NCI-H1694 (cell line): ENCODE measurements around the gene KIF7.
"Not testable (repeated sequence)": the region's sequence is repeated elsewhere in the genome, so short reads cannot be mapped to it uniquely, and the experiment has no call there.

Source experiments
- DNase-seq: peaks from one replicate; lab custom pipeline; 2025; lab: John Stamatoyannopoulos, UW

KIF7 gene

GRCh38 chr15:89654847-89655805, at the start of gene KIF7:
KIF7 (minus strand) TSS chr15:89655467; CDS start chr15:89652930, 2,537 bp downstream.
- no peak for DNase-seq

GRCh38 chr15:89704411-89704810, 49.1 kb upstream of the KIF7 start:
- no peak for DNase-seq

- DNase-seq, result no peak
These were observed 39.9 kb upstream of the KIF7 start for GRCh38 chr15:89695198-89695597.

- no peak for DNase-seq
These were observed 38.4 kb upstream of the KIF7 start for GRCh38 chr15:89693696-89694095.

- DNase-seq, result no peak
These were observed 37.8 kb upstream of the KIF7 start for GRCh38 chr15:89693091-89693490.

- DNase-seq, result no peak
These were observed 35.3 kb upstream of the KIF7 start, which contains the start of the genes PEX11A and WDR93 for GRCh38 chr15:89690276-89691218. PEX11A (minus strand) TSS chr15:89690754; CDS start chr15:89690632, 122 bp downstream. WDR93 (plus strand) TSS chr15:89690811; CDS start chr15:89701747, 10,936 bp downstream.

GRCh38 chr15:89689930-89690275, 34.6 kb upstream of the KIF7 start:
- not testable (repeated sequence) for DNase-seq

- DNase-seq, result no peak
These were observed 31.3 kb upstream of the KIF7 start for GRCh38 chr15:89686522-89686921.

GRCh38 chr15:89685995-89686394, 30.7 kb upstream of the KIF7 start:
- no peak for DNase-seq

- DNase-seq, result no peak
These were observed 25.9 kb upstream of the KIF7 start for GRCh38 chr15:89681146-89681545.

DNA sequence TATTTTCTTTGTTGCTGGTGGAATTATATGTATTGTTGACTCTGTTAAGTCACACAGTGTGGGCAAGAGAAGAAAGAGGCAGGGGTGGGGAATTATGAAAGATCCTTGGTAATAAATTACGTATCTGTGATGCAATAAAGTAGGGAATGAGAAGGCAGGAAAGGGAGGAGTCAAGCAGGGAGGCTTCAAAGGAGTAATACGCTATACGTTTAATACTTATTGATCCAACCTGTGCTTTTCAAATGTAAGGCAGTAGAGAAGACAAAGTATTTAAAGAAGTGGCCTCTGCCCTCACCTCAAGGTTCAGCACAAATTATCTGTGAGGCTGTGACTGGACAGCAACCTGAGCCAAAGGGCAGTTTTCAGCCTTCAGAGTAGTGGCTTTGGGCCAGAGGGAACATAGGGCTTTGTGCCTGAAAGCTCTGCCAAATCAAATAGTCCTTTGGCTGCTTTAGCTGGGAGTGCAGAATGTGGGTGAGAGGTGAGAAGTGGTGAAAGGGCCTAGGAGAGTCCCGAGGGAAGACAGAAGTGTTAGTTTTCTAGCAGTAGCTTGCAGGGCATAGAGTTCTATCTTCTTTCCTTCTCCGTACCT, 25.1 kb upstream of the KIF7 start:
- no peak for DNase-seq

DNA sequence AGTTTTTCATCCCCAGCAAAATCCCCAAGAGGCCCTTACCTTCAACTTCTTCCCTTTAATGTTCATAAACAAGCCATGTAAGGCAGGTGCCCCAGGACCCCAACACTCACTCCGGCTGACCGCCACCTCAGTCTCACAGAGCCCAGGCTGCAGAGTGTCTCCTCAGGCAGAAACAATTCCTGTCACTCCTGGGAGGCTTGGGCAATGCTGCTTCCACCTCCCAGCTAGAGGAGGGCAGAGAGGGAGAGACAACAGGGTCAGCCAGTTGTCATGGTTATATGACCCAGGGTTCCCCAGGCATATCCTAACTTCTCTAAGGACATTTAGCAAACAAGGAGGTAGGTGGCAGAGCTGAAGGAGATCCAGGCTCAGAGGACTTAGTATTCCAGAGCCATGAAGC, 23.9 kb upstream of the KIF7 start, which contains the start of gene PLIN1:
TSS of gene PLIN1 (minus strand) at position 156 of the 400 bp plus-strand sequence. CDS start 1,878 bp downstream, outside the sequence.
- no peak for DNase-seq

DNA sequence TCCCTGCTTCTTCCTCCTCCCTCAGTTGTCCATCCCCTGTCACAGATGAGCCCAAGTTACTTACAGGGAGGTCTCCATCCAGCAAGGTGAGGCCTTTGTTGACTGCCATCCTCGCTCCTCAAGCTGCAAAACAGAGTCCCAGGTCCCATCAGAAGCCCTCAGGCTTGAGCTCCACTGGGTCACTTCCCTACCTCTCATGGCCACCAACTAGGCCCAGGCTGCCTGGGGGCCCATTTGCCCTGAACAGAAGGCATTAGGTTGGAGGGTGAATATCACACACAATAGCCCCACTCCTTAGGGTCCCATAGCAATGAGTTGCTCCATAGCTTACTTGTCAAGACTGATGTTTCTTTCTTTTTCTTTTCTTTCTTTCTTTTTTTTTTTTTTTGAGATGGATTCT, 22.1 kb upstream of the KIF7 start:
- DNase-seq, result no peak

DNA sequence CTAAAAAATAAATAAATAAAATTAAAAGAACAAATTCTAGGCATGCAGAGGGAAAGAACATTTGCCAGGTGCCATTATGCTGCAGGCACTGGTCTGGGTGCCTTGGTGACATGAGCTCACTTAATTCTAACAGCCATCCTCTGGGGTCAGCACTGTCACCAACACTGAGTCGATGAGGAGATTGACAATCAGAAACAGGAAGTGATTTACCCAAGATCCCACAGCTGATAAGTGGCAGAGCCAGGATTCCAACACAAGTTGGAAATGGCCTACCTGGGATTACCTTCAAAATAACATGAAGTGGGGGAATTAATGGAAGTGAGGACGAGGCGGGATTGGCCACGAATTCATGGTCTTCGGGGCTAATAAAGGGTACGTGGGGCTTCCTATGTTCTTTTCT, 20.3 kb upstream of the KIF7 start:
- no peak for DNase-seq

- no peak for DNase-seq
These were observed 19.3 kb upstream of the KIF7 start for GRCh38 chr15:89674526-89674925.

GRCh38 chr15:89673165-89673512, 17.9 kb upstream of the KIF7 start:
- DNase-seq, result no peak

- no peak for DNase-seq
These were observed 17.2 kb upstream of the KIF7 start for GRCh38 chr15:89672221-89673164.

DNA sequence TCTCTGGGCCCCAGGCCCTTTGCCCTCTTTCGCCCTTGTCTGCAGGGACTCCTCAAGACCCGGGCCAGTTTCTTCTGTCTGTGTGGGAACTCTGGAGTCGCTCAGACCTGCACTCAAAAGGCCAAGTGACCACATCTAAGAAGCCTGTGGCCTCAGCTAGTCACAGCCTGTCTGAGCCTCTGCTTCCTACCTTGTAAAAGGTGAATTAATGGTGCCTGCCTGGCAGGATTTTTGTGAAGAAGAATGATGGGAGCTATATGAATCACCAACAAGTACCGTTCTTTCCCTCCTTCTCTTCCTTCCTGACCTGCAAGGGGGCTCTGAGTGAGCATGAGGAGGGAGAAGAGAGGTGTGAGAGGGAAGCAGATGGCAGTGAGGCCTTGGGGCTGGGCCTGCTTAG, 16.4 kb upstream of the KIF7 start:
- DNase-seq, result no peak

DNA sequence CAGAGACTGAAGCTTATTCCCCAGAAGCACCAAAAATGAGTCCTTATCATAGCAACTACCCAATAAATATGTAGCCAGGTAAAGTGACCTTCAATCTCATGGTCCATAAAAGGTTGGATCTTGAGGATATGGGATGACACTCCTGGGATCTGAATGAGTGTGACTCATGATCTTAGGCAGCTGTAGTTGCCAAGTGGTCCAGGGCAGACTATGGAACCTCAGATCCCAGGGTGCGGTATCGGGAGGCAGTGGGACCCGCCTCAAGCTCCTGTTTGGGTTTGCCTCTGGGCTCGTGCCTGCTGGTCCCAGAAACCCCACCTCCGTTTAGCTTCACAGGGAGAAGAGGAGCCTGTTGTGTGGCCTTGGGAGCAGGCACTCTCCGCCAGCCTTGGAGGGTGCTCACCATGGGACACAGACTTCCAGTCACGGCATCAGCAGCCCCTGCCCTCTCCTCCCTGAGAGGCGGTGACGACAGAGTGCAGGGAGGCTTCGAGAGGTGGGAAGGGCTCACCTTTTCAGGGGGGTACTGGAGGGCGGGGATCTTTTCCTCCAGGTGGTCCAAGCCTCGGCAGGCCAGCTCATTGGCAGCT, 15.8 kb upstream of the KIF7 start:
- DNase-seq, result no peak

GRCh38 chr15:89669941-89670340, 14.7 kb upstream of the KIF7 start:
- DNase-seq, result no peak
